IMR-90 (cell line): ENCODE measurements around the gene ZMIZ1. TPM values are rescaled to one million over a fixed set of nuclear protein-coding genes. Genes with fewer than 3 reads are reported as not detected.

Experiments used
- ATAC-seq: fragments of 200-7000 bp; cut with Tn5 transposase; 2 replicates; pipeline ENCODE4 v1.9.1; 2020; ENCODE audit warnings: low read depth, mild to moderate bottlenecking, moderate library complexity
- BruUV-seq: library from RNA; stranded (reverse); fragments of 400-500 nt; replicated peaks from 2 replicates; lab custom pipeline; 2021; lab: Mats Ljungman, UMichigan
- CTCF ChIA-PET: fragments of 300-600 bp; formaldehyde crosslinking; extraction: SDS; loops from one replicate; lab custom pipeline; 2021; ENCODE audit warnings: antibody characterized with exemption; lab: Yijun Ruan, JAX
- POLR2A ChIA-PET: fragments of 300-600 bp; sonication (Branson Sonifier 250); formaldehyde crosslinking; loops from one replicate; lab custom pipeline; 2022; ENCODE audit warnings: antibody characterized with exemption; ENCODE audit not compliant: unreplicated experiment; lab: Charles Lee
- DNase-seq: peaks from one replicate; pipeline ENCODE4 v3.0.0; 2013
- H2AFZ ChIP-seq: replicated peaks from 2 replicates; pipeline ENCODE3; 2013; ENCODE audit warnings: low read length, mild to moderate bottlenecking; ENCODE audit not compliant: poor library complexity
- H2AK5ac ChIP-seq: 2 replicates; pipeline ENCODE4 v1.6.1; 2013; ENCODE audit warnings: low read depth, low read length, inconsistent platforms
- H2AK9ac ChIP-seq: replicated peaks from 2 replicates; pipeline ENCODE3; 2013; ENCODE audit warnings: mild to moderate bottlenecking, low read depth, low read length, moderate library complexity; ENCODE audit not compliant: poor library complexity
- H2BK120ac ChIP-seq: 2 replicates; pipeline ENCODE4 v1.6.1; 2013; ENCODE audit warnings: low read depth, low read length, inconsistent platforms
- H2BK15ac ChIP-seq: 3 replicates; pipeline ENCODE4 v1.6.1; 2013; ENCODE audit warnings: low read depth, low read length, inconsistent platforms
- H2BK20ac ChIP-seq: 2 replicates; pipeline ENCODE4 v1.6.1; 2013; ENCODE audit warnings: low read depth, mild to moderate bottlenecking, inconsistent platforms, low read length, moderate library complexity
- H2BK5ac ChIP-seq: 2 replicates; pipeline ENCODE4 v1.6.1; 2013; ENCODE audit warnings: mild to moderate bottlenecking, low read depth, low read length, inconsistent platforms; ENCODE audit not compliant: poor library complexity, severe bottlenecking
- H3K14ac ChIP-seq: replicated peaks from 2 replicates; pipeline ENCODE4 v1.6.1; 2013; ENCODE audit warnings: low read depth, low read length, inconsistent platforms
- H3K18ac ChIP-seq: 2 replicates; pipeline ENCODE4 v1.6.1; 2013; ENCODE audit warnings: low read depth, low read length, control low read depth
- H3K23ac ChIP-seq: 2 replicates; pipeline ENCODE4 v1.6.1; 2013; ENCODE audit warnings: low read depth, low read length, inconsistent platforms
- H3K27ac ChIP-seq: 2 replicates; pipeline ENCODE4 v1.5.1; 2013; ENCODE audit warnings: mild to moderate bottlenecking, control low read depth, low read length; ENCODE audit not compliant: insufficient read depth
- H3K27me3 ChIP-seq: 2 replicates; pipeline ENCODE4 v1.6.1; 2013; ENCODE audit warnings: low read length; ENCODE audit not compliant: control insufficient read depth, insufficient read depth
- H3K36me3 ChIP-seq: 2 replicates; pipeline ENCODE4 v1.6.1; 2013; ENCODE audit warnings: low read length, mixed read lengths; ENCODE audit not compliant: control insufficient read depth, insufficient read depth
- H3K4ac ChIP-seq: 2 replicates; pipeline ENCODE4 v1.6.1; 2013; ENCODE audit warnings: low read depth, low read length, inconsistent platforms
- H3K4me1 ChIP-seq: 2 replicates; pipeline ENCODE4 v1.6.1; 2013; ENCODE audit warnings: low read length, mixed read lengths; ENCODE audit not compliant: control insufficient read depth, insufficient read depth
- H3K4me2 ChIP-seq: 2 replicates; pipeline ENCODE4 v1.6.1; 2013; ENCODE audit warnings: low read depth, mild to moderate bottlenecking, control low read depth, low read length, moderate library complexity
- H3K4me3 ChIP-seq: 2 replicates; pipeline ENCODE4 v1.5.1; 2013; ENCODE audit warnings: low read depth, mild to moderate bottlenecking, control low read depth, low read length, moderate library complexity; ENCODE audit not compliant: insufficient read depth
- H3K56ac ChIP-seq: 2 replicates; pipeline ENCODE4 v1.6.1; 2013; ENCODE audit warnings: low read length, inconsistent platforms; ENCODE audit not compliant: insufficient read depth; ENCODE audit errors: extremely low read depth
- H3K79me1 ChIP-seq, 2 experiments: 2 replicates each; pipeline ENCODE4 v1.6.1; 2013; ENCODE audit warnings: low read length in 2 of 2, inconsistent platforms in 1 of 2, low read depth in 1 of 2
- H3K9ac ChIP-seq: 2 replicates; pipeline ENCODE4 v1.6.1; 2013; ENCODE audit warnings: low read depth, low read length, control low read depth
- H3K9me1 ChIP-seq: 2 replicates; pipeline ENCODE4 v1.6.1; 2013; ENCODE audit warnings: low read length, inconsistent platforms; ENCODE audit not compliant: insufficient read depth
- H3K9me3 ChIP-seq: 2 replicates; pipeline ENCODE4 v1.6.1; 2013; ENCODE audit warnings: low read length; ENCODE audit not compliant: control insufficient read depth, insufficient read depth
- H4K20me1 ChIP-seq: 2 replicates; pipeline ENCODE4 v1.6.1; 2013; ENCODE audit warnings: low read length, inconsistent platforms; ENCODE audit not compliant: insufficient read depth
- H4K5ac ChIP-seq: 2 replicates; pipeline ENCODE4 v1.6.1; 2013; ENCODE audit warnings: mild to moderate bottlenecking, low read depth, low read length, control low read depth
- H4K8ac ChIP-seq, 2 experiments: 2 replicates each; pipeline ENCODE4 v1.6.1; 2013; ENCODE audit warnings: low read depth in 2 of 2, low read length in 2 of 2, control low read depth in 1 of 2, inconsistent platforms in 1 of 2
- H4K91ac ChIP-seq: 2 replicates; pipeline ENCODE4 v1.6.1; 2013; ENCODE audit warnings: low read depth, low read length, inconsistent platforms; ENCODE audit not compliant: insufficient read depth
- CEBPB ChIP-seq: IDR thresholded peaks from 2 replicates; pipeline ENCODE4 v1.6.1; 2012; ENCODE audit warnings: low read depth, low read length, improper control_type of control experiment
- MAZ ChIP-seq: IDR thresholded peaks from 2 replicates; pipeline ENCODE4 v1.6.1; 2012; ENCODE audit warnings: low read depth, mild to moderate bottlenecking, low read length, improper control_type of control experiment, moderate library complexity, borderline replicate concordance
- RAD21 ChIP-seq: IDR thresholded peaks from 2 replicates; pipeline ENCODE4 v1.6.1; 2012; ENCODE audit warnings: low read length, improper control_type of control experiment
- RFX5 ChIP-seq: IDR thresholded peaks from 2 replicates; pipeline ENCODE4 v1.8.0; 2012; ENCODE audit warnings: low read depth, mild to moderate bottlenecking, low read length, moderate library complexity
- USF2 ChIP-seq: fragments of 150-350 bp; IDR thresholded peaks from 2 replicates; pipeline ENCODE4 v1.6.1; 2017; ENCODE audit warnings: mild to moderate bottlenecking, antibody characterized with exemption, low read length, low read depth
- WGBS, 2 experiments: methylation state at CpG; one replicate each; pipeline versions ENCODE4 v1.1.5 to v1.1.7; 2013; ENCODE audit warnings: missing lambda C conversion rate in 2 of 2; ENCODE audit not compliant: insufficient read length in 1 of 2; ENCODE audit errors: extremely low coverage in 2 of 2; 5-methylcytosine and 5-hydroxymethylcytosine counted together
- dilution Hi-C: fragments of 300-500 bp; cut with HindIII; formaldehyde crosslinking; loops from one replicate; pipeline ENCODE4 v1.14.3; 2018; ENCODE audit warnings: low sequenced_read_pairs; ENCODE audit not compliant: unreplicated experiment
- in situ Hi-C: fragments of 300-500 bp; cut with MboI; formaldehyde crosslinking; loops from 3 replicates; pipeline ENCODE4 v1.14.3; 2019; ENCODE audit warnings: low sequenced_read_pairs, inconsistent platforms, mixed read lengths
- intact Hi-C: fragments of 100-400 bp; cut with micrococcal nuclease; formaldehyde crosslinking; loops from 2 replicates; pipeline ENCODE4 v1.10.0; 2022
- polyA plus RNA-seq, 3 experiments: library from polyadenylated mRNA; depleted of rRNA; stranded (reverse); fragments of >200 nt; gene quantifications; 2 replicates each; pipeline ENCODE4 v1.2.3, GENCODE V29; 2012; ENCODE audit warnings: low replicate concordance in 1 of 3
- total RNA-seq: library from RNA; depleted of rRNA; stranded (reverse); fragments of >200 nt; gene quantifications from 2 replicates; pipeline ENCODE4 v1.2.3, GENCODE V29; 2012
- TF ChIP-seq, protein P1 (sequence below): fragments of 150-350 bp; IDR thresholded peaks from 2 replicates; pipeline ENCODE4 v1.6.1; 2016; ENCODE audit warnings: low read depth, mild to moderate bottlenecking, low read length, moderate library complexity, borderline replicate concordance

Gene ZMIZ1
- total and polyA plus RNA-seq, 2 of the 4 experiments (the other 2 are of a cell fraction) = 6.6 to 48.7 TPM

DNA sequence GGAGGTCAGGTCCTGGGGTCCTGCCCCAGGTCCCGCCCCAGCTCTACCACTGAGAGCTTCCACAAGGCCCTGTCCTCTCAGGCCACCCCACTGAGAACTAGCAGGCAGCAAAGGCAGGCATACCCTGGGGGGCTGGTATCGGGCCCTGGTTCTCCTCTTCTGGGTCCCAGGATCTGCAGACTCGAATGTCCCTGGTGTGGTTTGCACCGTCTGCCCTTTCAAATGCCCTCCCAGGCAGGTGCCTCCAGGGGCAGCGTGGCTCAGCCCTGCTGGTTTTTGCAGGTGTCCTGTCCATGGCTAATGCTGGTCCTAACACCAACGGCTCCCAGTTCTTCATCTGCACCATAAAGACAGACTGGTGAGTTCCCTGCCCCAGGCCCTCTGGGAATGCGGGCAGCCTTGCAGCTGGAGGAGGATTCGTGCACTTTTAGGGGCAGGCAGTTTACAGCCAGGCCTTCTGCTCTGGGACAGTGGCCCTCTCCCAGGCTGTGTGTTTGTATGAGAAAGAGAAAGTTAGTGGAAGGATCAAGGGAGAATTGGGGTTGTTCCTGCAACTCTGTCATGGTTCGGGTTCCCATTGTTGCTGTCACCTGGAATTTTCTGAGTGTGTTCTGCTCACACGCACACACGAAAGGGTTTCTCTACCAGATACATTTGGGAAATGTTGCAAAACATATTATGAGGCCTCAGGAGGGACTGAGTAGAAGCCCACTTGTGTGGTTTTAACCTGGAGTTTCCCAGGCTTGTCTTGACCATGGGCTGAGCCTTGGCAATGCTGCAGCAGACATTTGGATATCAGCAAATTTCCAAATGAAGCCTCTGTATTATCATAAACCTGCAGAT, 283.5 kb downstream of the ZMIZ1 start:
- Histone ChIP-seq H2BK15ac (no peak overlapping the region), H3K18ac (no peak overlapping the region), H3K36me3 (peaks cover 66% of the 10 kb centered on the region), H3K27ac (no peak overlapping the region), H3K4me2 (no peak overlapping the region), H2AK5ac (no peak overlapping the region), H4K20me1 (peaks cover 61% of the 10 kb centered on the region), H2AK9ac (no peak overlapping the region), H3K4me3 (no peak overlapping the region), H2BK20ac (no peak overlapping the region), H3K9me3 (no peaks in the 10 kb centered on the region), H3K9ac (no peak overlapping the region), H3K27me3 (no peaks in the 10 kb centered on the region), H3K79me1 (peaks cover 30 to 74% of the 10 kb centered on the region in 2 experiments), H3K9me1 (peaks cover 24% of the 10 kb centered on the region), H2BK120ac (no peak overlapping the region), H3K4ac (no peak overlapping the region), H4K91ac (no peak overlapping the region), H3K56ac (no peak overlapping the region), H3K23ac (no peak overlapping the region), H4K8ac (no peak overlapping the region), H2AFZ (no peak overlapping the region), H4K5ac (no peak overlapping the region), H3K14ac (no peak overlapping the region), H2BK5ac (no peak overlapping the region), H3K4me1 (peaks cover 13% of the 10 kb centered on the region)
- intact Hi-C loops = no loop called here
- CTCF ChIA-PET = no interaction called here
- ATAC-seq = no peak
- no peak for DNase-seq
- no TSS peak for BruUV-seq
- dilution Hi-C loops = no loop called here
- 81% methylated on average over 5 of the region's 11 CpGs; no CpG with 5 or more reads in 1 of the 2 experiments for WGBS, 2 experiments
- in situ Hi-C loops = no loop called here
- POLR2A ChIA-PET = no interaction called here
- no peak for TF ChIP-seq MAZ
- no peak for TF ChIP-seq CEBPB
- no peak for TF ChIP-seq USF2
- TF ChIP-seq, protein P1, sequence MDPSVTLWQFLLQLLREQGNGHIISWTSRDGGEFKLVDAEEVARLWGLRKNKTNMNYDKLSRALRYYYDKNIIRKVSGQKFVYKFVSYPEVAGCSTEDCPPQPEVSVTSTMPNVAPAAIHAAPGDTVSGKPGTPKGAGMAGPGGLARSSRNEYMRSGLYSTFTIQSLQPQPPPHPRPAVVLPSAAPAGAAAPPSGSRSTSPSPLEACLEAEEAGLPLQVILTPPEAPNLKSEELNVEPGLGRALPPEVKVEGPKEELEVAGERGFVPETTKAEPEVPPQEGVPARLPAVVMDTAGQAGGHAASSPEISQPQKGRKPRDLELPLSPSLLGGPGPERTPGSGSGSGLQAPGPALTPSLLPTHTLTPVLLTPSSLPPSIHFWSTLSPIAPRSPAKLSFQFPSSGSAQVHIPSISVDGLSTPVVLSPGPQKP = no peak
- no peak for TF ChIP-seq RAD21
- TF ChIP-seq RFX5 = no peak
